PFSK-1 (cell line): ENCODE data around the gene MAPK1.

ENCODE experiments used
- POLR2AphosphoS5 ChIP-seq: IDR thresholded peaks from 2 replicates; pipeline ENCODE4 v1.6.1; 2012; ENCODE audit warnings: low read depth, mild to moderate bottlenecking, control low read depth, low read length, moderate library complexity
- SIN3A ChIP-seq: IDR thresholded peaks from 2 replicates; pipeline ENCODE4 v1.6.1; 2012; ENCODE audit warnings: mild to moderate bottlenecking, low read length, moderate library complexity, borderline replicate concordance; ENCODE audit not compliant: insufficient read depth
- TAF1 ChIP-seq: IDR thresholded peaks from 2 replicates; pipeline ENCODE4 v1.6.1; 2012; ENCODE audit warnings: low read length, control low read depth, borderline replicate concordance; ENCODE audit not compliant: insufficient read depth

DNA sequence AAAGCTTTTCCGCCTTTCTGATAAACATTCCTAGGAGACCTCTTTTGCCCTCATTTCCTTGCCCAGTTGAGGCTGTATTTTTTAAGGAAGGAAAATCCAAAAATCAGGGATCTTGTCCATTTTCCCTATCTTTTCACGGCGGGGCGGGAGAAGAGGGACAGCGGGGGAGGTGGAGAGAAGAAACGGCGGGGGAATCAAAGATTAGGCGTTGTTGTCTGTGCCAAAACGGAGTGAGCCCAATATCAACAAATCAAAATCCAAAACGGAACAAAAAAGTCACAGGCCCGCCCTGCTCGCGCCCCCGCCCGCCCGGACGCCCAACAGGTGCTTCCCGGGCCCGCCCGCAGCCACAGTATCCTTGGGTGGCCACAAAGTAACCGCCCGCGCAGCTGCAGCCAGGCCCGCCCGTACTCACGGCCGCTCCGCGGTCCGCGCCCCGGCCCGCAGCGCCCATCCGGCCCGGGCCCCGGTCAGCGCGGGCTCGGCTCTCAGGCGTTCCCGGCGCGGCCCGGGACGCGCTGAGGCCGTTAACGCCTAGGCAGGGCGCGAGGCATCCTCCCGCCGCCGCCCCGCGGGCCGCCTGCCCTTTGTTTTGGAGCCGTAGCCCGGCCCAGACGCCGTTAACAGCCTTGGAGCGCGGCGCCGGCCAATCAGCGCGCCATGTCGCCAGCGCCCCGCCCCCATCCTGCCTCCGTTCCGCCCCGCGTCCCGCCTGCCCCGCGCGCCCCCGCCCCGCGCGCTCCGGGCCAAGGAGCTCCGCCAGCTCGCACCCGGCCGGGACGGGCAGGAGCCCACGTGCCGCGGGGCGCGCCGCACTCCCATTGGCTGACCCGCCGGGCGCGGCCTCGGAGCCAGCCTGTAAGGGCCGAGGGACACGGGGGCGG, 132.0 kb downstream of the MAPK1 start, which contains the start of gene YPEL1:
- TF ChIP-seq SIN3A, result no peak
- TF ChIP-seq POLR2AphosphoS5, result no peak
- TF ChIP-seq TAF1, result no peak
